Esophagus squamous epithelium (tissue), 4 donors: ENCODE data around the gene AGTRAP. TPM values are rescaled to one million over a fixed set of nuclear protein-coding genes. Genes with fewer than 3 reads are reported as not detected.

Experiments used
- total RNA-seq, 4 donors: library from RNA; depleted of rRNA; stranded (reverse); fragments of >200 nt; gene quantifications; one replicate each; pipeline ENCODE4 v1.1.0, GENCODE V29; 2016

Gene AGTRAP
- total RNA-seq, 4 donors from 2014 or later = 34.5 to 89.5 (median 50.7) TPM

Other genes starting within 250 kb of the AGTRAP start
- gene FBXO2, start 81.7 kb upstream of the AGTRAP start, total RNA-seq = 10 to 100 TPM in 1 of 4 donors, 1 to 10 TPM in 3; 2.6 to 13.6 (median 8.0) TPM
- 10 to 100 TPM in 1 of 4 donors, 1 to 10 TPM in 3; 5.0 to 20.4 (median 7.0) TPM for gene FBXO44, start 81.3 kb upstream of the AGTRAP start, total RNA-seq
- gene FBXO6, start 71.9 kb upstream of the AGTRAP start, total RNA-seq = 10 to 100 TPM; 11.6 to 20.2 (median 12.2) TPM
- 10 to 100 TPM; 12.1 to 22.8 (median 18.9) TPM for gene MAD2L2, start 55.0 kb upstream of the AGTRAP start, total RNA-seq
- gene DRAXIN, start 44.4 kb upstream of the AGTRAP start, total RNA-seq = not detected
- gene C1orf167, start 26.1 kb downstream of the AGTRAP start, total RNA-seq = 1 to 10 TPM in 1 of 4 donors, under 1 TPM in 2, not detected in 1; 0.31 to 2.6 (median 0.76) TPM
- gene MTHFR, start 69.8 kb downstream of the AGTRAP start, total RNA-seq = 10 to 100 TPM; 15.6 to 30.1 (median 25.4) TPM
- gene CLCN6, start 70.1 kb downstream of the AGTRAP start, total RNA-seq = 10 to 100 TPM in 2 of 4 donors, 1 to 10 TPM in 2; 4.2 to 13.5 (median 9.9) TPM
- gene NPPA, start 111.6 kb downstream of the AGTRAP start, total RNA-seq = not detected
- not detected for gene NPPB, start 122.8 kb downstream of the AGTRAP start, total RNA-seq
- 10 to 100 TPM; 40.4 to 50.5 (median 47.9) TPM for gene KIAA2013, start 190.3 kb downstream of the AGTRAP start, total RNA-seq
- gene PLOD1, start 198.6 kb downstream of the AGTRAP start, total RNA-seq = 10 to 100 TPM; 29.8 to 38.1 (median 34.3) TPM
- 10 to 100 TPM; 64.4 to 96.9 (median 78.7) TPM for gene MFN2, start 244.3 kb downstream of the AGTRAP start, total RNA-seq